ENCODE measurements around the gene OPA1.

Gene OPA1

DNA sequence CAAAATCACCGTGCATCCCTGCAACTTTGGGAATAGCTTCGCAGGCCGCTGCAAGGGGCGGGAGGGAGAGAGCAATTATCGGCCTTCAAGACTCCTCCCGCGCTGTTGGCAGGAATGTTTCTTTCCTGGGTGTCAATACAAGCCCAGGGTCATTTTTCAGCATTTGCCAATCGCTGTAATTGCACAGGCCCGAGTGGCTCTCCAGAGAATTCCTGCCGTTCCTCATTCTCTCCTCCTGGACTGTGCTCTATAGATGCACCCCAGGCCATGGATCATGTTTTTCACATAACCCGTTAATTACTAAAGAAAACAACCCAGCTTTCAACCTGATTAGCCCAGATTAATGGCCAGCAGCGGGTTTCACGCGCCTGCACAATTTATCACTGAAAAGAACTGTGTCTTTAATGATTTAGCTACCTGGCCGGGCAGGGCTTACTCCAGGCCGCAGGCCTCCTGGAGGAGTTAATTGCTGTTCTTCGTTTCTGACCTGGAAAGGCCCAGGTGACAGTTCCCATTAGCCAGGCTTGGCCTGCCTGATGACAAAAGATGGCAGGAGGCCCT, 144.3 kb downstream of the OPA1 start:
- no peak for DNase-seq (ENCODE audit: low spot score)

DNA sequence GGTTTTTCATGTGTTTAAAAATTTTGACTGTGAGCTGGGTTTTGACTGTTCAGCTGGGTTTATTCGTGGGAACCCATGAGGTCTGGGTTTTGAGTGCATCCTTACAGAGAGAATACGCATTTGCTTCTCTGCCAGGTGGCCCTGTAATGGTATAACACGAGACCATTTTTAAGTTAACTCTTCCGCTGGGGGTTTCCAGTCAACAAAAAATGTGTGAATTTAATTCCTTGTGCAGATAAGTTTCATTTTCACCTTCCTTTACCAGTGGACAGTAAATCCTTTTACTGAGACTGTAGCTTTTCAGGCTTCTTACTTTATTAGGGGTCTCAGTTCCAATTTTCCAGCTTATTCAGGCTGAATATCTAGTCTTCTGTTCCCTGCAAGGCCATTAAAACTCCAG, 149.6 kb downstream of the OPA1 start:
- DNase-seq (ENCODE audit: low spot score), result no peak

DNA sequence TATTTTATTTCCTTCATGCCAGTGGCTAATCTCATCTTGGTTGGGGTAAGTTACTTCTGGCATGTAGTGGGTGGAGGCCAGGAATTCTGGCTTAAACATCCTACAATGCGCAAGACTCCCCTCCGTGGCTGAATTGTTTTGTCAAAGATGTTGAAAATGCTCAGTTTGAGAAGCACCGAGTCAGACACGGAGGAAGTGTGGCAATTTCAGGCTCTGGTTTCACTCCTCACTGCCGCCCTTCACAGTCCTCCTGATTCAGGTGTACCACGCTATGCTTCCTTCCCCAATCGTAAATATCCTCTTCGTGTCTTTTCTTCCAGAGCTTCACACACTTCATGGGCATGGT, 150.7 kb downstream of the OPA1 start:
- no peak for DNase-seq (ENCODE audit: low spot score)

- no peak for DNase-seq (ENCODE audit: low spot score)
Measured at GRCh38 chr3:193744048-193744821, 151.2 kb downstream of the OPA1 start.

DNA sequence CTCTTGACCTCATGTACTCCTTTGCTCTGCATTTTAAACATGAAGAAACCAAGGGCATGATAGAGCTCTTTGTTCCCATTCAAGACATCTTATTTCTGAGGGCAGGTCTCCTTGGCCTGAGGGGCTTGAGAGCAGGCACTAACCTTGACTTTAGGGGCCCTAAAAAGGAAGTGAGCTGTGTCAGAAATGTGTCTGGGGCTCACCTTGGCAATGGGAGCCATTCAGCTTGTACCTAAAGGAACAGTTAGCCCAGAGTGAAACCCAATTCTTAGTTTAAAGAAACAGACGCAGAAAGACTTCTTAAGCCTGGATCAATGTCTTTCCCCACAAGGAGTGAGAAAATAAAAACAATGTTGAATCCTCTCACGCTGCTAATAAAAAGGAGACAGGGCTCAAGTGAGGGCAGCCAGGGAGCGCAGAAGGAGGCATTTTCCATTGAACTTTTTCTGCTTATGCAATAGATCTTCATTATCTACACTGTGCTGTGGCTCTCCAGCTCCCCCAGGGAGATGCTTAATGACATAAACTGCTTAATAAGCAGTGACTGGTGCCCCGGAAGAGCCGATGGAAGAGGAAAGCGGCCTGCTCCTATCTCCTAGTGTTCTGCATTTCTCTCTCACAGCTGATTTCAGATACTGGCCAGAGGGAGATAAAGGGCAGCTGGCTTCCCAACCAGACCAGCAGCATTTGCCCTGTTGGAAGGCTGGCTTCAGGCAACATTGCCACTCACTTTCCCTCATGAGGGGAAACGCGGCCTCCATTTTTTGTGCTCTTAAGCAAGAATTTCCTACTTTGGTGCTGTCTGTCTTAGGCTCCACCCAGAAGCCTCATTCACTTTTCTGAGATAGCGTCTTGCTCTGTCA, 152.0 kb downstream of the OPA1 start:
- no peak for DNase-seq (ENCODE audit: low spot score)

DNA sequence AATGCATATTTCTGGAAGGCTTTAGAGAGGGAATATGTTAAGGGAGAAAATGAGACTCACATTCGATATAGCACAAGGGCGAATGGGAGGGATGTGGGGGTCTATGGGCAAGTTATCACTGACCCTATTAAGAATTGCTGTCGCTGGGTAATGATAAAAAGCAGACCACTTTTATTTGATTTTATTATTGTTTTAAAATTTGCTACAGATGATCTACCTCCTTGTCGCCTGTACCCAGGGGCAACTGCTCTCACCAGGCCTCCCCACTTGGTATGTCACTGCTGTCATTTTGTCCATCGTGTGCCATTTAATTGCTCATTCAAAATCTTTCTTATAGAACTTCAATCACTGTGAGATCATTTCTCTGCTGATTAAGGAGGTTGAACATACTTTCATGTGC, 153.8 kb downstream of the OPA1 start:
- no peak for DNase-seq (ENCODE audit: low spot score)
